Measurements from ENCODE around the gene FMN2. TPM values are rescaled to one million over a fixed set of nuclear protein-coding genes. Genes with fewer than 3 reads are reported as not detected.

Gene FMN2
- total RNA-seq, 3 donors from 2014 or later = 0.80 to 4.2 (median 3.3) TPM

DNA sequence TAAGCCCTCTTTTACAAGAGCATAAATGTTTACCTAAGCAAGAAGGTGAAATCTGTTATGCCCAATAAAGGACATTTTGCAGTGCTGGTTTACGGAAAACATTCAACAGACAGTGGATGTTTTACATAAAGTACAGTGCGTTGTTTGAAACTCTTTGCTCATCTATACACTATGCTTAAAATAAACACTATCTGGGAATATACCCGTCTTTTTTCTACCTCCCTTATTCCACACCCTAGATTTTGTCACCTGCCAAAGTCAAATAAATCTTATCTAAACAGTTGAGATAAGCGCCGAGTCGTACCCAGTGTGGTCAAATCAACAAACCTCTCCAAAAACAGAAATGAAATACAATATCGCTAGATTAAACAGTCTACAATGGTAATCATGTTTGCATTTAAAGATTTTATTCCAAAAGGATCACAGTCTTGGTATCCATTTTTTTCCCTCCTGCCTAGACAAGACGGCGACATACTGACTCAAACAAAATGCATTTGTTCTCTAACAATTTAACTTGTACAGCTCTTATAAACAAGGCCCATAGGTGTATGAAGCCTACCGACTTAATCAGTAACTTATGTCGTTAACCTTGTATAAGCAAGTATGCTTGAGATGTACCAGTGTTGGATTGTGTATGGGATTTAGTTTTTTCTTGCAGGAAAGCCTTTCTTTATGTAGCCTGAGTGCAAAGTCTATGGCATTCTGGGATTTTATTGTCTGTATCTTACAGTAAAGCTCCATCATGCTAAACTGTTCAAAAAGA, 189.1 kb downstream of the FMN2 start:
- TF ChIP-seq CTCF (IDR thresholded peaks at IDR 0.05) = no peak
- no peak for TF ChIP-seq POLR2A (IDR thresholded peaks at IDR 0.05)
- no peak for TF ChIP-seq POLR2AphosphoS5 (IDR thresholded peaks at IDR 0.05)
- H3K27ac ChIP-seq = no peak overlapping the region
- no peaks in the 10 kb centered on the region for H3K36me3 ChIP-seq
- no peak overlapping the region for H3K4me3 ChIP-seq
- no peak for DNase-seq (ENCODE audit: low spot score in 2 of 2)
- H3K9me3 ChIP-seq = peaks cover 0 to under 1% of the 10 kb centered on the region in 2 donors
- intact Hi-C loops (cut with DNase I; ENCODE audit: low total_unique reads) = no loop called here
- H3K4me1 ChIP-seq = no peaks in the 10 kb centered on the region
- no peaks in the 10 kb centered on the region for H3K27me3 ChIP-seq

DNA sequence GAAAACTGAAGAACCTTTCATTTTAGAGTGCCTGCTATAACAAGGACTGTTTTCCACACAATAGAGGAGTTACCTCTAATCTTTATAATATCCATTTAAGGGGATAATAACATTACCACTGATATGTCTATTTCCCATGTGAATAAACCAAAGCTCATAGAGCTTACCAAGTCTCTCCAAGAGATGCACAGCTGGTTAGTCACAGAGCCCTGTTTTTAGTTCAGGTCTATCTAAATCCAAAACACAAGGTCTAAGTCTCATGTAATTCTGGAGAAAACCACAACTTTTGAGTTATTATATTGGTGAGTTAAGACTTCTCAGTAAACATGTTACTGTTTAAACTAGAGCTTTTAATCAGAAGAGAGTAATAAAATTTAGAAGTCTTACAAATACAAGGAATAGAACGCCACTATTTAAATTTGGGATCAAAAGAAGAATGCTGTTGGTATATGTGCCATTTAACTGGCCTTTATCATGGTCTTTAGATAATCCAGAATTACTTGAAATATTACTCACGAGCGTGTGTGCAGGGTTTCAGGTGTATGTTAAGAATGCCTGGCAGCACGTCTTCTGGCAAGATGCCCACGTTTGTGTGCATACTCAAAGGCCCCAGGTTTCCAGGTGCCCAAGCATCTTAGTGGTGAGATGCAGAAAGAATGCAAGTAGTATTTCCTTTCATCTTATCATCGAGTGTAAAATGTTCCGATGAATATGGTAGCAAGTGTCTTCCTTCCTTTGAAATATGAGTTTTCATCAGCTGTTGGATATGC, 190.6 kb downstream of the FMN2 start:
- intact Hi-C loops (cut with DNase I; ENCODE audit: low total_unique reads) = no loop called here
- TF ChIP-seq CTCF (IDR thresholded peaks at IDR 0.05) (no peak), POLR2A (IDR thresholded peaks at IDR 0.05) (no peak), POLR2AphosphoS5 (IDR thresholded peaks at IDR 0.05) (no peak)
- H3K9me3 ChIP-seq = peaks cover 0 to 5% of the 10 kb centered on the region in 2 donors
- no peaks in the 10 kb centered on the region for H3K27me3 ChIP-seq
- no peaks in the 10 kb centered on the region for H3K36me3 ChIP-seq
- DNase-seq (ENCODE audit: low spot score in 2 of 2) = no peak
- no peaks in the 10 kb centered on the region for H3K4me1 ChIP-seq
- no peak overlapping the region for H3K4me3 ChIP-seq
- H3K27ac ChIP-seq = no peak overlapping the region

- Histone ChIP-seq H3K9me3 (peaks cover 0 to 5% of the 10 kb centered on the region in 2 donors), H3K4me1 (no peaks in the 10 kb centered on the region), H3K4me3 (no peak overlapping the region), H3K27me3 (no peaks in the 10 kb centered on the region), H3K27ac (peak overlapping the region in 1 of 2 donors; percentile 65), H3K36me3 (no peaks in the 10 kb centered on the region)
- no peak for DNase-seq (ENCODE audit: low spot score in 2 of 2)
- TF ChIP-seq POLR2A (IDR thresholded peaks at IDR 0.05) = no peak
- TF ChIP-seq POLR2AphosphoS5 (IDR thresholded peaks at IDR 0.05) = no peak
- no peak for TF ChIP-seq CTCF (IDR thresholded peaks at IDR 0.05)
- intact Hi-C loops (cut with DNase I; ENCODE audit: low total_unique reads) = no loop called here
These were observed 193.2 kb downstream of the FMN2 start for GRCh38 chr1:240284656-240285414.

DNA sequence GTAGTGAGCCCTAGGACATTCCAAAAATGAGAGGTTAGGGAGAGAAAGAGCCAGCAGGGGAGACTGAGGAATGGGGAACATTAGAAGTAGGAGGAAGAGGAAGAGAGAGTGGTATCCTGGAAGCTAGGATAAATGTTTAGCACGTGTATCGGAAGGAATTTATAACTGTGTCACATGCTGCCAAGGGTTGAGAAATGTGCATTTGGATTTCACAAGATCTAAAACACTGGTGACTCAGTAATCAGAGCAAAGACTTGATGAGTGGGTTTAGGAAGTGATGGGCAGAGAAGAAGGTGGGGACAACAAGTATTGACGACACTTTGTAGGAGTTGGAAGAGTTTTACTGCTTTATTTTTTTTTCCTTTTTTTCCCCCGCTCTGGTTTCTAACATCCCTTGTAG, 193.9 kb downstream of the FMN2 start:
- intact Hi-C loops (cut with DNase I; ENCODE audit: low total_unique reads) = no loop called here
- Histone ChIP-seq H3K9me3 (peaks cover 0 to 5% of the 10 kb centered on the region in 2 donors), H3K36me3 (no peaks in the 10 kb centered on the region), H3K27me3 (no peaks in the 10 kb centered on the region), H3K4me1 (no peaks in the 10 kb centered on the region), H3K27ac (peak overlapping the region in 1 of 2 donors; percentile 65), H3K4me3 (no peak overlapping the region)
- TF ChIP-seq POLR2A (IDR thresholded peaks at IDR 0.05) = no peak
- TF ChIP-seq POLR2AphosphoS5 (IDR thresholded peaks at IDR 0.05) = no peak
- TF ChIP-seq CTCF (IDR thresholded peaks at IDR 0.05) = no peak
- no peak for DNase-seq (ENCODE audit: low spot score in 2 of 2)
